Keratinocyte (primary cell): ENCODE results near the gene FGGY. TPM values are rescaled to one million over a fixed set of nuclear protein-coding genes. Genes with fewer than 3 reads are reported as not detected.

Experiments used
- DNase-seq: peaks from one replicate; pipeline ENCODE4 v3.0.0-alpha.2; 2011; ENCODE audit warnings: low read depth, missing footprints, low spot score
- FAIRE-seq: peaks from 2 replicates; lab custom pipeline; 2011; peaks lifted over from hg19 to GRCh38; lab: Jason Lieb, UNC
- H2AFZ ChIP-seq: 2 replicates; pipeline ENCODE4 v1.6.0; 2012; ENCODE audit warnings: low read length, control low read depth, inconsistent platforms; ENCODE audit not compliant: control insufficient read depth
- H3K27ac ChIP-seq: 2 replicates; pipeline ENCODE4 v1.5.1; 2011; ENCODE audit warnings: low read length; ENCODE audit not compliant: control insufficient read depth, insufficient read depth
- H3K27me3 ChIP-seq: 3 replicates; pipeline ENCODE4 v1.6.0; 2011; ENCODE audit warnings: low read length; ENCODE audit not compliant: control insufficient read depth, insufficient read depth; ENCODE audit errors: extremely low read depth
- H3K36me3 ChIP-seq, 2 experiments: 2 replicates in 1 of 2; 3 replicates in 1 of 2; pipeline ENCODE4 v1.5.1; 2011; ENCODE audit warnings: low read length in 2 of 2, mild to moderate bottlenecking in 1 of 2; ENCODE audit not compliant: control insufficient read depth in 2 of 2, insufficient read depth in 2 of 2; ENCODE audit errors: extremely low read depth in 1 of 2
- H3K4me1 ChIP-seq: 3 replicates; pipeline ENCODE4 v1.5.1; 2011; ENCODE audit warnings: low read length; ENCODE audit not compliant: control insufficient read depth, insufficient read depth; ENCODE audit errors: extremely low read depth
- H3K4me2 ChIP-seq: 3 replicates; pipeline ENCODE4 v1.6.0; 2011; ENCODE audit warnings: low read depth, low read length; ENCODE audit not compliant: control insufficient read depth, insufficient read depth; ENCODE audit errors: extremely low read depth
- H3K4me3 ChIP-seq, 3 experiments: fragments of 200-600 bp in 1 of 3; sonication (generic) in 1 of 3; 2 replicates in 2 of 3; 3 replicates in 1 of 3; pipeline ENCODE4 v1.5.1; 2011 to 2016; ENCODE audit warnings: low read length in 3 of 3, mild to moderate bottlenecking in 3 of 3, control low read depth in 2 of 3, inconsistent platforms in 1 of 3, low read depth in 1 of 3, mixed read lengths in 1 of 3, mixed run types in 1 of 3, moderate library complexity in 1 of 3; ENCODE audit not compliant: control insufficient read depth in 2 of 3, insufficient read depth in 2 of 3; ENCODE audit errors: extremely low read depth in 1 of 3
- H3K79me2 ChIP-seq: 2 replicates; pipeline ENCODE4 v1.6.0; 2012; ENCODE audit warnings: low read length; ENCODE audit not compliant: control insufficient read depth, insufficient read depth
- H3K9ac ChIP-seq: 3 replicates; pipeline ENCODE4 v1.6.0; 2011; ENCODE audit warnings: low read length; ENCODE audit not compliant: control insufficient read depth, insufficient read depth; ENCODE audit errors: extremely low read depth
- H3K9me1 ChIP-seq: 3 replicates; pipeline ENCODE4 v1.6.0; 2011; ENCODE audit warnings: low read length; ENCODE audit not compliant: control insufficient read depth, insufficient read depth; ENCODE audit errors: extremely low read depth
- H3K9me3 ChIP-seq: 2 replicates; pipeline ENCODE4 v1.5.1; 2012; ENCODE audit warnings: low read depth, low read length; ENCODE audit not compliant: control insufficient read depth
- H4K20me1 ChIP-seq: 3 replicates; pipeline ENCODE4 v1.6.0; 2011; ENCODE audit warnings: low read length; ENCODE audit not compliant: control insufficient read depth, insufficient read depth; ENCODE audit errors: extremely low read depth
- CTCF ChIP-seq, 3 experiments: IDR thresholded peaks in 1 of 3; conservative IDR thresholded peaks in 1 of 3; optimal IDR thresholded peaks in 1 of 3; 2 replicates in 2 of 3; 3 replicates in 1 of 3; pipeline versions ENCODE3 to v1.5.1; 2011; ENCODE audit warnings: low read length in 3 of 3, mild to moderate bottlenecking in 3 of 3, moderate library complexity in 2 of 3, control low read depth in 1 of 3, inconsistent platforms in 1 of 3; ENCODE audit not compliant: insufficient read depth in 2 of 3; ENCODE audit errors: extremely low read depth in 1 of 3
- EZH2 ChIP-seq: IDR thresholded peaks from one replicate; pipeline ENCODE4 v1.6.1; 2012; ENCODE audit warnings: inconsistent platforms, mild to moderate bottlenecking, low read length, moderate library complexity
- dilution Hi-C: fragments of 300-500 bp; cut with MboI; formaldehyde crosslinking; loops from one replicate; pipeline ENCODE4 v1.7.0; 2020; ENCODE audit warnings: low sequenced_read_pairs; ENCODE audit not compliant: extremely low pct_ligation_motif_present
- polyA plus RNA-seq, 5 experiments: library from polyadenylated mRNA; depleted of rRNA in 3 of 5; stranded (reverse) in 3 of 5; stranded (forward) in 1 of 5; unstranded in 1 of 5; fragments of >200 nt; gene quantifications; 1 replicate in 1 of 5; 2 replicates in 3 of 5; 3 replicates in 1 of 5; pipeline versions ENCODE4 v1.2.1 to v1.2.3, GENCODE V29; 2011 to 2012; ENCODE audit warnings: missing spikeins in 2 of 5, low read depth in 1 of 5, low replicate concordance in 1 of 5

Gene FGGY
- polyA plus RNA-seq, 1 donor (not counting 4 experiments of a cell fraction or from before 2014, with no cell fraction given) = 16.6 TPM

GRCh38 chr1:59667020-59667419 is 370.1 kb downstream of the FGGY start:
- Histone ChIP-seq H3K9me1 (no peaks in the 10 kb centered on the region), H3K4me3 (no peak overlapping the region), H3K9ac (no peak overlapping the region), H3K79me2 (no peaks in the 10 kb centered on the region), H2AFZ (no peak overlapping the region), H3K36me3 (no peaks in the 10 kb centered on the region), H4K20me1 (no peaks in the 10 kb centered on the region), H3K27ac (no peak overlapping the region), H3K4me2 (no peak overlapping the region), H3K27me3 (no peaks in the 10 kb centered on the region), H3K4me1 (peaks cover 16% of the 10 kb centered on the region), H3K9me3 (no peaks in the 10 kb centered on the region)
- FAIRE-seq (no peak), DNase-seq (no peak)
- dilution Hi-C loops = no loop called here
- TF ChIP-seq CTCF (optimal IDR thresholded peaks at IDR 0.05 in 1 of 3, IDR thresholded peaks at IDR 0.05 in 1 of 3, conservative IDR thresholded peaks at IDR 0.05 in 1 of 3; ENCODE audit: extremely low read depth in 1 of 3, insufficient read depth in 2 of 3, low read length in 3 of 3) (no peak), EZH2 (no peak)

- Histone ChIP-seq H3K27me3 (no peaks in the 10 kb centered on the region), H3K4me1 (peaks cover 44% of the 10 kb centered on the region), H4K20me1 (no peaks in the 10 kb centered on the region), H3K36me3 (no peaks in the 10 kb centered on the region), H3K9me3 (no peaks in the 10 kb centered on the region), H3K79me2 (no peaks in the 10 kb centered on the region), H3K4me3 (no peak overlapping the region), H3K4me2 (no peak overlapping the region), H2AFZ (no peak overlapping the region), H3K9me1 (no peaks in the 10 kb centered on the region), H3K27ac (no peak overlapping the region), H3K9ac (no peak overlapping the region)
- TF ChIP-seq EZH2 (no peak), CTCF (optimal IDR thresholded peaks at IDR 0.05 in 1 of 3, IDR thresholded peaks at IDR 0.05 in 1 of 3, conservative IDR thresholded peaks at IDR 0.05 in 1 of 3; ENCODE audit: extremely low read depth in 1 of 3, insufficient read depth in 2 of 3, low read length in 3 of 3) (no peak)
- DNase-seq (no peak), FAIRE-seq (peak; percentile 89)
- dilution Hi-C loops = no loop called here
Measured at GRCh38 chr1:59669752-59670312, 372.9 kb downstream of the FGGY start.
